Body of pancreas (tissue), 4 donors: Measurements from ENCODE around the gene CRYGN. TPM values are rescaled to one million over a fixed set of nuclear protein-coding genes. Genes with fewer than 3 reads are reported as not detected.

Experiments used
- ATAC-seq: fragments of 150-250 bp; one replicate; pipeline ENCODE4 v1.9.1; 2016
- DNase-seq, 4 donors: peaks; one replicate each; pipeline ENCODE4 v3.0.0-alpha.2; 2019
- H3K27ac ChIP-seq, 4 donors: fragments of 200-600 bp; sonication (generic); 1 replicate in 3 of 4; 2 replicates in 1 of 4; pipeline versions ENCODE4 v1.5.1 to v1.6.1; 2016 to 2019; ENCODE audit warnings: mild to moderate bottlenecking in 1 of 4, mixed read lengths in 1 of 4, moderate library complexity in 1 of 4
- H3K27me3 ChIP-seq, 2 donors: fragments of 200-600 bp; sonication (generic); one replicate each; pipeline ENCODE4 v1.6.0; 2016; ENCODE audit warnings: mild to moderate bottlenecking in 1 of 2
- H3K36me3 ChIP-seq, 2 donors: fragments of 200-600 bp; sonication (generic); replicated peaks in 1 of 2; 2 replicates each; pipeline ENCODE4 v1.5.1; 2016; ENCODE audit warnings: low read depth in 2 of 2; ENCODE audit not compliant: insufficient read depth in 1 of 2
- H3K4me1 ChIP-seq: fragments of 200-600 bp; sonication (generic); one replicate; pipeline ENCODE4 v1.6.0; 2016
- H3K4me3 ChIP-seq, 2 donors: fragments of 200-600 bp; sonication (generic); 1 replicate in 1 of 2; 2 replicates in 1 of 2; pipeline ENCODE4 v1.5.1; 2016 to 2019
- H3K9me3 ChIP-seq, 3 donors: fragments of 200-600 bp; sonication (generic); 1 replicate in 2 of 3; 2 replicates in 1 of 3; pipeline ENCODE4 v1.5.1; 2016
- CTCF ChIP-seq, 7 experiments: fragments of 450-650 bp in 4 of 7; fragments of 200-600 bp in 3 of 7; sonication (generic) in 3 of 7; IDR thresholded peaks; one replicate each; pipeline ENCODE4 v1.5.1; 2016 to 2019; ENCODE audit warnings: antibody characterized with exemption in 7 of 7
- POLR2A ChIP-seq, 3 donors: fragments of 450-650 bp; IDR thresholded peaks; one replicate each; pipeline ENCODE4 v1.6.1; 2016; ENCODE audit warnings: antibody characterized with exemption in 3 of 3, mild to moderate bottlenecking in 2 of 3
- WGBS, 2 donors: methylation state at CpG; one replicate each; pipeline ENCODE4 v1.1.5; 2017; 5-methylcytosine and 5-hydroxymethylcytosine counted together
- intact Hi-C: fragments of 100-400 bp; cut with DNase I; formaldehyde crosslinking; loops from one replicate; pipeline ENCODE4 v1.15.1; 2023
- total RNA-seq, 2 donors: library from RNA; depleted of rRNA; stranded (reverse); fragments of >200 nt; gene quantifications; one replicate each; pipeline ENCODE4 v1.1.0, GENCODE V29; 2016

The CRYGN gene
- total RNA-seq, 2 donors from 2014 or later: not detected

GRCh38 chr7:151486074-151486473, 46.1 kb upstream of the CRYGN start:
- DNase-seq (no peak), ATAC-seq (no peak)
- Histone ChIP-seq H3K4me1 (peaks cover 24% of the 10 kb centered on the region), H3K9me3 (no peaks in the 10 kb centered on the region), H3K27ac (no peak overlapping the region), H3K36me3 (peaks cover 0 to 3% of the 10 kb centered on the region in 2 donors), H3K27me3 (no peaks in the 10 kb centered on the region), H3K4me3 (no peak overlapping the region)
- TF ChIP-seq POLR2A (IDR thresholded peaks at IDR 0.05): no peak
- 96% methylated on average over 3 of the region's 3 CpGs for WGBS, 2 donors
- intact Hi-C loops: no loop called here

- peaks cover 0 to 3% of the 10 kb centered on the region in 2 donors for H3K36me3 ChIP-seq
- peak; percentile 68 for ATAC-seq
- peak overlapping the region in 2 of 4 donors; percentile 19 to 54 for H3K27ac ChIP-seq
Measured at GRCh38 chr7:151484971-151485707, 45.2 kb upstream of the CRYGN start.

GRCh38 chr7:151483711-151483983, 43.7 kb upstream of the CRYGN start:
- WGBS, 2 donors: 84 to 100% methylated on average over 1 of the region's 1 CpG
- Histone ChIP-seq H3K4me1 (peaks cover 16% of the 10 kb centered on the region), H3K27ac (no peak overlapping the region), H3K9me3 (no peaks in the 10 kb centered on the region), H3K36me3 (no peaks in the 10 kb centered on the region), H3K27me3 (no peaks in the 10 kb centered on the region), H3K4me3 (no peak overlapping the region)
- intact Hi-C loops: no loop called here
- no peak for ATAC-seq
- DNase-seq: no peak
- no peak for TF ChIP-seq POLR2A (IDR thresholded peaks at IDR 0.05)
- TF ChIP-seq CTCF (IDR thresholded peaks at IDR 0.05): no peak

More at GRCh38 chr7:151484971-151485707, 45.2 kb upstream of the CRYGN start:
- intact Hi-C loops: no loop called here
- peak in 3 of 4 donors; percentile 33 to 55 (median 40) for DNase-seq
- WGBS, 2 donors: 58 to 70% methylated on average over 7 of the region's 7 CpGs
- no peak overlapping the region for H3K4me3 ChIP-seq
- no peak for TF ChIP-seq CTCF (IDR thresholded peaks at IDR 0.05)
- no peaks in the 10 kb centered on the region for H3K27me3 ChIP-seq
- peaks cover 16% of the 10 kb centered on the region for H3K4me1 ChIP-seq
- no peaks in the 10 kb centered on the region for H3K9me3 ChIP-seq

GRCh38 chr7:151482883-151483710, 43.2 kb upstream of the CRYGN start:
- no peak for ATAC-seq
- TF ChIP-seq POLR2A (IDR thresholded peaks at IDR 0.05): no peak
- no peak for TF ChIP-seq CTCF (IDR thresholded peaks at IDR 0.05)
- intact Hi-C loops: no loop called here
- Histone ChIP-seq H3K27me3 (no peaks in the 10 kb centered on the region), H3K9me3 (no peaks in the 10 kb centered on the region), H3K27ac (no peak overlapping the region), H3K4me1 (peaks cover 16% of the 10 kb centered on the region), H3K4me3 (no peak overlapping the region), H3K36me3 (no peaks in the 10 kb centered on the region)
- WGBS, 2 donors: 93 to 96% methylated on average over 7 to 8 of the region's 8 CpGs
- DNase-seq: no peak

- no peaks in the 10 kb centered on the region for H3K36me3 ChIP-seq
- TF ChIP-seq POLR2A (IDR thresholded peaks at IDR 0.05): no peak
- no peak for TF ChIP-seq CTCF (IDR thresholded peaks at IDR 0.05)
- no peak for ATAC-seq
- no peak overlapping the region for H3K4me3 ChIP-seq
- intact Hi-C loops: no loop called here
- no peaks in the 10 kb centered on the region for H3K9me3 ChIP-seq
- no peak overlapping the region for H3K27ac ChIP-seq
- H3K27me3 ChIP-seq: no peaks in the 10 kb centered on the region
- peaks cover 16% of the 10 kb centered on the region for H3K4me1 ChIP-seq
- no peak for DNase-seq
- 90 to 92% methylated on average over 4 of the region's 4 CpGs for WGBS, 2 donors
Measured at GRCh38 chr7:151481650-151482505, 41.9 kb upstream of the CRYGN start.
